Activated T-helper 1 cell treated with anti-CD3 and anti-CD28 coated beads, Interleukin-2, amount 50 U/mL, for 16 hours (primary cell): ENCODE results near the gene SAMD4A.

Experiments used
- DNase-seq, 2 donors: peaks; one replicate each; pipeline ENCODE4 v3.0.0-alpha.2; 2020; ENCODE audit warnings: low read depth in 1 of 2, low spot score in 1 of 2

The SAMD4A gene

DNA sequence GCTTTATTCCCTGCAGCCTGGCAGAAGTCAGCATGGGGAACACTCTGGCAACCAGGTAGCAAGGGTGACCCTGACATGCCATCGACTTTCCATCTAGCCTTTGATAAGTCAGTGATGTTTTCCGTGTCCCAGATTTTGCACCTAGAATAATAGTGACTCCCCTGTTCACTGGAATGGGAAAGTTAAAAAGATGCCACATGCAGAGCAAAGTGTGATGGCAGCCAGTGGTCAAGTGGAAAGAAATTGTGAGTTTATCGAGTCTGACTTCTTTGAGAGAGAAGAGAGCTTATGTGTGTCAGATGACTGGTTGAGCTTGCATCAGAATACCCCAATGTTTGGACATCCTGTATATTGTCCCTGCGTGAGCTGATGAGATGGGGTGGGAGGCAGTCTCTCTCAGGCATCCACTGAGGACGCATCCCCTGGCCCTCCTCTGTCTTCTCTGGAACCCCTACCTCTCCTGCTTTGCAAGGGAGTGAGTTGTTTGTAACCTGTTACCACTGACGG is 187.2 kb downstream of the SAMD4A start:
- DNase-seq: no peak

GRCh38 chr14:54754623-54755386 is 187.9 kb downstream of the SAMD4A start:
- no peak for DNase-seq

DNA sequence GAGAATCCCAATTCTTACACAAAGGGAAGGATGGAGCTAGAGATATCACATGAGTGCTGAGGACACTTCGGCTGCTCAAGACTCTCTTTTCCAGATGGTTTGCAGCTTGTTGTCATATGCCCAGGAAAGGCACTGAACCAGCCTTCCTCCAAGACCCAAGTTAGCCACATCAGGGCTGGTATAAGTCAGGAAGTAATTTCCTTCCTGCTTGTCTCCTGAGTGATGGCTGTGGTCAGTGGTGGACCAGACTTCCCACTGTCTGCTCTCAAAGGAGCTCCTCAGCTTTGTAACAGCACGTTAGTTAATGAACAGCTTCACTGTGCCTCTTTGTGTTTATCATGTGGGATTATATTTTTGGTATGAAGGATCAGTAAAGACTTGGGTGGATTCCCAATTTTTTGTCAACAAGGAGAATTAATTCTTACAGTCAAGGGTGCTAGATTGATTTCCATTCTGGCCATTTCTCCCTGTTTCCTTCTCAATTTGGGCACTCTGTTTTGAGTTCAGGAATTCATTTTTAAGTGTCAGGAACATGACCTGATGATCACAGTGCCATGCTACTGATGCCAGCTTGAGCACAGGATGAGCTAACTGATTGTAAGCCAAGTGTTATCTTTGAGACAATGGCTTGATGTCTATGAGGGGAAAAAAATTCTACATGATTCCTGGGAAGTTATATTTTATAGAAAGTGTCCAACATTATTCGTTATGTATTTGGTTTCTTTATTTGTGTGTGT is 189.9 kb downstream of the SAMD4A start:
- no peak for DNase-seq

DNA sequence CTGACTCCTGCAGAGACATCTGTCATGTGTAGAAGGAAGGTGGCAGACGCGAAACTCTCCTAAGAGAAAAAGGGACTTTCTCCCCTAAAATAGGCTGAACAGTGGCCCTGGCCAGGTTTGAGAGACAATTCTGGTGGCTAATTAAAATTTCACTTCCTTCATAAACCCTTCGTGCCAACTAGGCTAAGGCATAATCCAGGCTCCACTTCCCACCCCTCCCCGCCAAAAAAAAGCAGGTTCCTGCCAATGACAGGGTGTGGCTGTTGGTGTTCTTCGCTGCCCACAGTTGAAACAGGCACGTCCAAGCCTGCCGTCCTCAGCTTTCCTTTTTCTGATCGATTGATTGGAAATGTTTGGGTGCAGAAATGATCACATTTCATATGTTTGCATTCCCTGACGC is 191.1 kb downstream of the SAMD4A start:
- DNase-seq: no peak

DNA sequence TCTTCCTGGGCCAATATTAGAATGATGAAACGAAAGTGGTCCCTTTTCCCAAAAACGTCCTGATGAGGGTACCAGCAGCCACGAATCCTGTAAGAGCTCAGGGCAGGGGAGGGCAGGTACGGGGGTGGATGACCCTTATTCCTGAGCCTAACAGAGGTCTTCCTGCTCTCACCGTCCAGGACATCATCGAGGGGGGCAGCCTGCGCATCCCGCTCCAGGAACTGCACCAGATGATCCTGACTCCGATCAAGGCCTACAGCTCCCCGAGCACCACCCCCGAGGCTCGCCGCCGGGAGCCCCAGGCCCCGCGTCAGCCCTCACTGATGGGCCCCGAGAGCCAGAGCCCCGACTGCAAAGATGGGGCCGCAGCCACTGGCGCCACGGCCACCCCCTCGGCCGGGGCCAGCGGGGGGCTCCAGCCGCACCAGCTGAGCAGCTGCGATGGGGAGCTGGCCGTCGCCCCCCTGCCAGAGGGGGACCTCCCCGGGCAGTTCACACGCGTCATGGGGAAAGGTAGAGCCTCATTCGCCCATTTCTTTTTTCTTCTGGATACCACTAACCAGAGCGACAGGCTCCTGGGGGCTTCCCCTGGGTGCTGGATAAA is 193.2 kb downstream of the SAMD4A start:
- no peak for DNase-seq

DNA sequence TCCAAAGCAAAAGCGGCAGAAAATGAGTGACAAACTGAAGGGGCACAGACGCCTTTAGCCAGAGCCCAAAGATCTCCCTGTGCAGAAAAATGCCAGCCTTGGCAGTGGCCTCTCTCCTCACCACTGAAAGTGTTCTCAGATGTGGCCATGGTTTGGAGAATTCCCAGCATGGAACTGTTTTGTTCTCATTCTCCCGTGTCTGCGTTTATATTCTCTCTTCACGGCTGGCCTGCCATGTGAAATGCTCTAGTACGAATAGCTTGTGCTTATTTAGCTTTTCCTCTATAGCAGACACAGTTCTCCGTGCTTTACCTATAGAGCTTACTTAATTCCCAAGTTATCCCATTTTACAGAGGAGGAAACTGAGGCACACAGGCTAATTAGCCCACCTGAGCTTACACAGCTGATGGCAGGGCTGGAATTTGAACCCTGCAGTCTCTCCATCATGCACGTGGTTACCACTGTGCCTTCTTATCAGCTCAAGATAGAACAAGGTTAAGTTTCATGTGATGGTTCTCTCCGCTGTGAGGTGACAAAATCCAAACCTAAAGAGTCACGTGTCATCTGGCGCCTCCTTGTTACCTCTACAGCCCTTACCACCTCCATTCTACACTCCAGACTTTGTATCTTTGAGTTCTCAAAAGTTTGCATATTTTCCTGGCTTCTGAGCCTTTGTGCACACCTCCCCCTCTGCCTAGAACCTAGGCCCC is 194.1 kb downstream of the SAMD4A start:
- no peak for DNase-seq

GRCh38 chr14:54761835-54762234 is 194.9 kb downstream of the SAMD4A start:
- no peak for DNase-seq

GRCh38 chr14:54762296-54762695 is 195.4 kb downstream of the SAMD4A start:
- DNase-seq: no peak

DNA sequence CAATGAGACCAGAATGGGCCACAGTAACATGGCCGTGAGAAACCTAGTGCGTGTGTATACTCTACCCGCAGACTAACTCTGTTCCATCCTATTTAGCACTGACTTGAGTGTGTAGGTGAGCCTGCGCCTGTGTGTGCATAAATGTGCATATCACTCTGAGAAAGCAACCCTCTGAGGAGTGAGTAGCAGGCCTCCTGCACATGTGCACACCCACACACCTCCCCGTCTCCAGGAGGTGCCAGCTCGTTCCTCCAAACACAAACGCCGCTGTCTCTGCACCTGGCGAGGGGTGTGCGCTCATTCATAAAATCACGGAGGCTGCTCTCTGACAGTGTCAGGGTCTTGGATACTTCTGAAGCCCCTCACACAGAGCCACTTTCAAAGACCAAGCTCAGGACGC is 196.8 kb downstream of the SAMD4A start:
- DNase-seq: no peak

GRCh38 chr14:54766276-54767138 is 199.6 kb downstream of the SAMD4A start:
- DNase-seq: no peak

DNA sequence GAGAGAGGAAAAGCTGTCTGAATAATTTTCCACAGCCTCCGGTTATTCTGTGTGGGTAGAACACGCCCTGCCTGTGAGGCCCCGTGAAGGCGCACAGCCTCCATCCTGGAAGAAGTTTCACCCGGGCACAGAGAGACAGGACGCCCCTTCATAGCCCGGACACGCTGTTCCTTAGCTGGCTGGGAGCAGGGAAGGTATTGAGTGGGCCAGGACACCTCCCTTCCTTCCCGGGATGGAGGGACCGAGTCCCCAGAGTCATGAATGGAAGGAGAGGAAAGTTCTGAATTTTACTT is 200.2 kb downstream of the SAMD4A start:
- DNase-seq: no peak

DNA sequence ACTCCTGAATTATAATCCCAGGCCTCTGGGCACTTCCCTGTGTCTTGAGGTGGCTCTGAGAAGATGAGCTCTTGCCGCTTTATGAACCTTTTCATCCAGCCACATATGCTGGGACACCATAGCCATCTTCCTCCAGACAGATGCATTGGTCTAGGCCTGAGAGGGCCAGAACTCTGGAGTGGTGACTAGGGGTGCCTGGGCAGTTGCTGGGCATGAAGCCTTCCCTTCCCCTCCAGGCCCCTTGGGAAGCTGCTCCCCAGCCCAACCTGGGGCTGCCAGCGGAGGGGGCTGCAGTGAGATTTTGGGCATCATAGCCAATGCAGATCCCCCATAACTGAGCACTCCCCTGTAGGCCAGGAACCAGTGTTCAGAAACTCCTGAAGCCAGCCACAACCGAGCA is 200.5 kb downstream of the SAMD4A start:
- DNase-seq: no peak

GRCh38 chr14:54768501-54769129 is 201.7 kb downstream of the SAMD4A start:
- DNase-seq: no peak

DNA sequence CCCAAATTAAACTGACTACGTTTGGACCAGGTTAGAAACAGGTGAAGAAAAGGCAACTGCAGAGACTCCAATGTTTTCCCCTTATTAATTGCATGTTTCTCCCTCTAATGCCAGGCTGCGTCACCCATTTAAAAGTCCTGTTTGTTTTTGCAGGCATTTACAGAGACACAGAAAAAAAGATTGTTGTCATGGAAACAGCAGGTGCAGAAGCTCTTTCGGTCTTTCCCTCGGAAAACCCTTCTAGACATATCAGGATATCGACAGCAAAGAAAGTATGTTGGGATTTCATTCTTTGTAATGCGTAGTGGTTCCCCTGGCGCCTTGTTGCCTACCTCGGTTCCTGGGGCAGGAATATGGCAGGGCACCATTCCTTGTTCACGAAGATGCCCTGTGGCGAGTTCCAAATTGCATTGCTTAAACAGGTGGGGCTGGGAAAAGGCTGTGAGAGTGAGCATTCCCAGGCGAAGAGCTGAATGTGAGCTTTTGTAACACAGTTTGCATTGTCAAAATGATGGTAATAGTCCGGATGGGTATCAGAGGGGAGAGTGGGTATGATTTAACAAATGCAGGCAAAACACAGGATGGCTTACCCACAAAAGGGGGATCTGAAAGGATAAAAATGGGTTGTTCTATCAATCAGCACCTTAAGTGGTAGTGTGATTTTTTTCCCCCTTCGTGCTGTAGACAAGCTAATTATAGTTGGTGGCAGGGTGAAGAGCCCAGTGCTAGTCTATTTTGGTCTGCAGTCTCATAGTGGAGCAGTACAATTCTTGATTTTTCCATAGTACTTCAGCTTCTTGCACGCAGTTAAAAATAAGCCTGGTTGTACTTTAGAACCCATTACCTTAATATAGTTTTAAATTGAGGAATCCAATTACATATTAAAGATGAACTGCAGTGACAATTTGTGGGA is 203.3 kb downstream of the SAMD4A start:
- no peak for DNase-seq

DNA sequence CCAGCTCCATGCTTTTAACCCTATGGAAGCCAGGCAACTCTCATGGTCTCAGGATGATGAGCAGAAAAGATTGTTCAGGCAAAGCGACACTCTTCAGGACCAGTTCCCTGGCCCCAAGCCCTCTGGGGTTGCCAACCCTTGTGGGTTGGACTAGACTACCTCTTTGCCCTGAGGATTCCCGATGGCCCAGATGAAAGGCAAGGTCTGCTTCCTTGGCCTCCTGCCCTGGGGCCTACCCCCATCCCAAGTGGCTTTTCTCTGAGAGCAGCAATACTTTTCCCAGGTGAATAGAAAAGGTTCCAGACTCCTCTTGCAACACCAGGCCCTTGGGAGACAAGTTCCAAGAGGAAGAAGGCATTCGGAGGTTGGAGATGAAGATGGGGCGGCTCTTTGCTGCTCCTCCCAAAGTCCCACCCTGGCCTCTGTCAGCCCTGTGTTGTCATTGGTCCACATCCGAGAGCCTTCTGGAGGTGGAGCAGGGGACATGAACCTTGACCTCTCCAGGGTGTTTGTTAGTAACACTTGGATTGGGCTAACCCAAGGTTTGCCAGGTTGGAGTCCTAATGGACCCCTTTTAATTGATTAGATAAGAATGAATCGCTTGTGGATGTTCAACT is 204.6 kb downstream of the SAMD4A start:
- no peak for DNase-seq

GRCh38 chr14:54772451-54772881 is 205.5 kb downstream of the SAMD4A start:
- no peak for DNase-seq

- DNase-seq: peak in 1 of 2 donors; percentile 49
Measured at GRCh38 chr14:54773171-54774006, 206.5 kb downstream of the SAMD4A start.

- DNase-seq: no peak
Measured at GRCh38 chr14:54774824-54775223, 207.9 kb downstream of the SAMD4A start.
